ENCODE data around the gene AFAP1.

DNA sequence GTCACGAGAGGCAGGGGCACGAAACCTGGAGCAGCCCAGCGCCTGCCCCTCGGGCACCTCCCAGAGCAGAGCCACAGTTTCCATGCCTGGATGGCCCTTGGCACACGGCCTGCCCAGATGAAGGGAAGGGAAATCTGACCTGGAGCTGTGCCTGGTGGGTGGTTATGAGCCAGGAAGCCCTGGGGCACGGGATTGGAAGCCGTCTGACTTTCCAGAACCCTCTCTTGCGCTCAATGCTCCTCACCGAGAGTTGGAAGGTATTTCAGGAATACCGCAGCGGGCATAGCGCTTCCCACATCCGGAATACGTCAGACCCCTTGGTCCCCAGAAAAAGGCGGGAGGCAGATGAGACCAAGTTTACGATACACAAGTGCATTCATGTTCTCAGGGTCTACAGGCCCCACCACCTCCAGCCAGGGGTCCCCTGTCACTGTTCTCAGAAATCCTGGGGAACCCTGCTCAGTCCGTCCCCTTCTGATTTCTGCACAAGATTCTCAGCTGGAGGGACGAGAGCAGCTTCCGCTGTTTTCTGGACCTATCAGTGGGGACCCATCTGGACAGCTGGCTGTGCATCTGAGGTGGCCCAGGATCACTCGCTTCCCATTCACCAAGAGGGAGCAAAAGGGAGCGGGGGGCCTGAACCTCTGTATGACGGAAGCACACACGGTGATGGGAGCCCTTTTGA lies 172.9 kb downstream of the AFAP1 start:
- TF ChIP-seq, protein P1, sequence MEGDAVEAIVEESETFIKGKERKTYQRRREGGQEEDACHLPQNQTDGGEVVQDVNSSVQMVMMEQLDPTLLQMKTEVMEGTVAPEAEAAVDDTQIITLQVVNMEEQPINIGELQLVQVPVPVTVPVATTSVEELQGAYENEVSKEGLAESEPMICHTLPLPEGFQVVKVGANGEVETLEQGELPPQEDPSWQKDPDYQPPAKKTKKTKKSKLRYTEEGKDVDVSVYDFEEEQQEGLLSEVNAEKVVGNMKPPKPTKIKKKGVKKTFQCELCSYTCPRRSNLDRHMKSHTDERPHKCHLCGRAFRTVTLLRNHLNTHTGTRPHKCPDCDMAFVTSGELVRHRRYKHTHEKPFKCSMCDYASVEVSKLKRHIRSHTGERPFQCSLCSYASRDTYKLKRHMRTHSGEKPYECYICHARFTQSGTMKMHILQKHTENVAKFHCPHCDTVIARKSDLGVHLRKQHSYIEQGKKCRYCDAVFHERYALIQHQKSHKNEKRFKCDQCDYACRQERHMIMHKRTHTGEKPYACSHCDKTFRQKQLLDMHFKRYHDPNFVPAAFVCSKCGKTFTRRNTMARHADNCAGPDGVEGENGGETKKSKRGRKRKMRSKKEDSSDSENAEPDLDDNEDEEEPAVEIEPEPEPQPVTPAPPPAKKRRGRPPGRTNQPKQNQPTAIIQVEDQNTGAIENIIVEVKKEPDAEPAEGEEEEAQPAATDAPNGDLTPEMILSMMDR (IDR thresholded peaks at IDR 0.05): no peak
- no peak for TF ChIP-seq POLR2A (IDR thresholded peaks at IDR 0.05)
